Heart right ventricle (tissue), 16 donors: Measurements from ENCODE around the gene LRP1B. TPM values are rescaled to one million over a fixed set of nuclear protein-coding genes. Genes with fewer than 3 reads are reported as not detected.

ENCODE experiments used
- ATAC-seq, 8 donors: fragments of 200-7000 bp; cut with Tn5 transposase; one replicate each; pipeline ENCODE4 v1.9.1; 2020; ENCODE audit warnings: mild to moderate bottlenecking in 8 of 8, moderate library complexity in 8 of 8, moderate number of reproducible peaks in 1 of 8
- DNase-seq, 2 donors: peaks; one replicate each; pipeline ENCODE4 v3.0.0-alpha.2; 2020
- H3K27ac ChIP-seq, 10 donors: fragments of 200-600 bp; sonication (generic) in 2 of 10; one replicate each; pipeline versions ENCODE4 v1.5.0 to v1.8.0; 2020 to 2022; ENCODE audit warnings: mild to moderate bottlenecking in 3 of 10
- H3K27me3 ChIP-seq, 7 donors: fragments of 200-600 bp; one replicate each; pipeline ENCODE4 v1.8.0; 2021 to 2022; ENCODE audit warnings: mild to moderate bottlenecking in 2 of 7
- H3K36me3 ChIP-seq, 9 donors: fragments of 200-600 bp; sonication (generic) in 1 of 9; one replicate each; pipeline versions ENCODE4 v1.5.0 to v1.8.0; 2020 to 2022; ENCODE audit warnings: mild to moderate bottlenecking in 2 of 9
- H3K4me1 ChIP-seq, 9 donors: fragments of 200-600 bp; sonication (generic) in 1 of 9; one replicate each; pipeline versions ENCODE4 v1.5.0 to v1.8.0; 2020 to 2022; ENCODE audit warnings: mild to moderate bottlenecking in 4 of 9
- H3K4me3 ChIP-seq, 10 donors: fragments of 200-600 bp; sonication (generic) in 2 of 10; one replicate each; pipeline versions ENCODE4 v1.5.0 to v1.8.0; 2020 to 2022; ENCODE audit warnings: mild to moderate bottlenecking in 7 of 10, moderate library complexity in 2 of 10
- H3K9me3 ChIP-seq, 11 donors: fragments of 200-600 bp in 10 of 11; sonication (generic) in 2 of 11; one replicate each; pipeline versions ENCODE4 v1.5.0 to v1.8.0; 2013 to 2022; ENCODE audit warnings: mild to moderate bottlenecking in 2 of 11, control low read depth in 1 of 11, moderate library complexity in 1 of 11
- WGBS, 2 donors: extraction: QIAGEN DNeasy Blood & Tissue Kit; methylation state at CpG; one replicate each; pipeline ENCODE4 v1.1.7; 2013; ENCODE audit warnings: inconsistent platforms in 1 of 2; 5-methylcytosine and 5-hydroxymethylcytosine counted together
- intact Hi-C, 10 donors: fragments of 100-400 bp; cut with DNase I; formaldehyde crosslinking; loops; one replicate each; pipeline versions ENCODE4 v1.11.1 to v1.14.2; 2022
- polyA plus RNA-seq, 2 donors: library from polyadenylated mRNA; stranded (reverse); fragments of 200-250 nt; gene quantifications; one replicate each; pipeline ENCODE4 v1.2.3, GENCODE V29; 2013
- total RNA-seq, 10 donors: library from RNA; stranded (reverse); fragmentation: NEBNext Ultra II Directional in 3 of 10; extraction: Animal tissue kit (Norgen Biotek cat#: 25700) in 3 of 10; gene quantifications; one replicate each; pipeline versions ENCODE4 v1.2.1 to v1.2.4, GENCODE V29; 2021 to 2023
- TF ChIP-seq, protein P1 (sequence below), 9 donors: fragments of 200-600 bp; sonication (generic) in 2 of 9; IDR thresholded peaks; one replicate each; pipeline versions ENCODE4 v1.5.0 to v1.8.0; 2021 to 2022; ENCODE audit warnings: antibody characterized with exemption in 9 of 9, mild to moderate bottlenecking in 5 of 9, moderate library complexity in 1 of 9
- donor health status: Arrhythmogenic right ventricular cardiomyopathy.
- donor health status: ischemic (EF 13 %, LVEDD 7.1; RV severe dilation, severe dysfunction).
- donor health status: healthy with polysubstance abuse.
- donor health status: DM: no; HTN: yes; CAD: no.
- donor health status: DM: no; HTN: no; CAD: no.
- donor health status: ischemic (EF 25% LVEDD 6.9; RV normal size, moderate dysfunction).
- donor health status: ischemic (EF 25% LVEDD 5.7; RV mildly dilated, moderate dysfunction).
- donor health status: healthy.
- donor health status: DM: yes; HTN: yes; CAD: no.
- donor health status: Ischemic cardiomyopathy.
- donor health status: ischemic (EF 35%, LVEDD 5.7; RV mildly dilated, moderate dysfunction).
- donor health status: nonischemic (EF 11% LVEDD 7.7; RV severe dilation, severe dysfunction).
- donor health status: DM: yes; HTN: yes; CAD: no.
- donor health status: PGD.
- donor health status: ischemic (EF 29% LVEDD 5.4; RV normal size, mild dysfunction).
- donor health status: nonischemic (EF 23%, LVEDD 6.1; RV moderate dilation, normal function).

Gene LRP1B
- total and polyA plus RNA-seq, 12 donors, result 0.02 to 0.27 (median 0.14) TPM; not detected in 1

GRCh38 chr2:141611981-141612380 lies 518.8 kb downstream of the LRP1B start:
- no peak for DNase-seq
- 81 to 84% methylated on average over 1 of the region's 1 CpG for WGBS, 2 donors
- no peaks in the 10 kb centered on the region for H3K9me3 ChIP-seq
- TF ChIP-seq, protein P1, sequence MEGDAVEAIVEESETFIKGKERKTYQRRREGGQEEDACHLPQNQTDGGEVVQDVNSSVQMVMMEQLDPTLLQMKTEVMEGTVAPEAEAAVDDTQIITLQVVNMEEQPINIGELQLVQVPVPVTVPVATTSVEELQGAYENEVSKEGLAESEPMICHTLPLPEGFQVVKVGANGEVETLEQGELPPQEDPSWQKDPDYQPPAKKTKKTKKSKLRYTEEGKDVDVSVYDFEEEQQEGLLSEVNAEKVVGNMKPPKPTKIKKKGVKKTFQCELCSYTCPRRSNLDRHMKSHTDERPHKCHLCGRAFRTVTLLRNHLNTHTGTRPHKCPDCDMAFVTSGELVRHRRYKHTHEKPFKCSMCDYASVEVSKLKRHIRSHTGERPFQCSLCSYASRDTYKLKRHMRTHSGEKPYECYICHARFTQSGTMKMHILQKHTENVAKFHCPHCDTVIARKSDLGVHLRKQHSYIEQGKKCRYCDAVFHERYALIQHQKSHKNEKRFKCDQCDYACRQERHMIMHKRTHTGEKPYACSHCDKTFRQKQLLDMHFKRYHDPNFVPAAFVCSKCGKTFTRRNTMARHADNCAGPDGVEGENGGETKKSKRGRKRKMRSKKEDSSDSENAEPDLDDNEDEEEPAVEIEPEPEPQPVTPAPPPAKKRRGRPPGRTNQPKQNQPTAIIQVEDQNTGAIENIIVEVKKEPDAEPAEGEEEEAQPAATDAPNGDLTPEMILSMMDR (IDR thresholded peaks at IDR 0.05), result no peak
- H3K4me1 ChIP-seq, result no peaks in the 10 kb centered on the region
- H3K36me3 ChIP-seq, result no peaks in the 10 kb centered on the region
- ATAC-seq, result no peak
- no peaks in the 10 kb centered on the region for H3K27me3 ChIP-seq
- intact Hi-C loops, result no loop called here
- H3K27ac ChIP-seq, result no peak overlapping the region
- no peak overlapping the region for H3K4me3 ChIP-seq

GRCh38 chr2:141611176-141611571 lies 519.6 kb downstream of the LRP1B start:
- intact Hi-C loops, result no loop called here
- H3K36me3 ChIP-seq, result no peaks in the 10 kb centered on the region
- DNase-seq, result no peak
- H3K27ac ChIP-seq, result no peak overlapping the region
- ATAC-seq, result no peak
- TF ChIP-seq, protein P1 (IDR thresholded peaks at IDR 0.05), result no peak
- no peak overlapping the region for H3K4me3 ChIP-seq
- peaks cover 0 to 3% (median 0%) of the 10 kb centered on the region in 11 donors for H3K9me3 ChIP-seq
- H3K27me3 ChIP-seq, result no peaks in the 10 kb centered on the region
- WGBS, 2 donors, result 64 to 66% methylated on average over 1 of the region's 1 CpG
- no peaks in the 10 kb centered on the region for H3K4me1 ChIP-seq

- DNase-seq (no peak), ATAC-seq (no peak)
- Histone ChIP-seq H3K36me3 (no peaks in the 10 kb centered on the region), H3K9me3 (peaks cover 0 to 3% (median 0%) of the 10 kb centered on the region in 11 donors), H3K27me3 (no peaks in the 10 kb centered on the region), H3K27ac (no peak overlapping the region), H3K4me3 (no peak overlapping the region), H3K4me1 (no peaks in the 10 kb centered on the region)
- TF ChIP-seq, protein P1 (IDR thresholded peaks at IDR 0.05), result no peak
- WGBS, 2 donors, result 40 to 44% methylated on average over 6 of the region's 6 CpGs
- intact Hi-C loops, result no loop called here
Measured at GRCh38 chr2:141610564-141611175, 520.1 kb downstream of the LRP1B start.

DNA sequence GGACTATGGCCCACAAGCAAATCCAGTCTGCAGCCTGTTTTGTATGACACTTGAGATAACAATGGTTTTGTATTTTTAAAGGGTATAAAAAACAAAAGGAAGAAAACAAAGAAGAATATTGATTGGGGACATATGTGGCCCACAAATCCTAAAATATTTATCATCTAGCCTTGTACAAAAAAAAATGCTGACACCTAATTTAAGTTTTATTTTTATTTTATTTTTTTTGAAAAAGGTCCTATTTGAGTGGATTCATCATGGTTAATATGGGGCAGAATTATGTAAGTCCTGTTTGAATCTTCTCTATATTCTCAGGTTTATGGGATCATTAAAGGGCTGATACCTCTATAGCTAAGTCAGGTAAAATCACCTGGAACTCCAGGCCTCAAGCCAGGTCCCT lies 525.7 kb downstream of the LRP1B start:
- Histone ChIP-seq H3K9me3 (peaks cover 0 to 3% (median 0%) of the 10 kb centered on the region in 11 donors), H3K4me1 (no peaks in the 10 kb centered on the region), H3K27ac (no peak overlapping the region), H3K27me3 (no peaks in the 10 kb centered on the region), H3K36me3 (no peaks in the 10 kb centered on the region), H3K4me3 (no peak overlapping the region)
- intact Hi-C loops, result no loop called here
- DNase-seq (no peak), ATAC-seq (no peak)
- TF ChIP-seq, protein P1 (IDR thresholded peaks at IDR 0.05), result no peak
